Transverse colon (tissue), 4 donors: ENCODE measurements around the gene ZC3H13. TPM values are rescaled to one million over a fixed set of nuclear protein-coding genes. Genes with fewer than 3 reads are reported as not detected.

Experiments
- DNase-seq: peaks from one replicate; pipeline ENCODE4 v3.0.0-alpha.2; 2019
- H3K27ac ChIP-seq, 4 donors: fragments of 200-600 bp; sonication (generic); 2 replicates each; pipeline ENCODE4 v1.5.1; 2016 to 2018; ENCODE audit warnings: inconsistent platforms in 4 of 4
- H3K27me3 ChIP-seq: fragments of 200-600 bp; sonication (generic); 2 replicates; pipeline ENCODE4 v1.5.1; 2017; ENCODE audit warnings: inconsistent platforms
- H3K36me3 ChIP-seq, 4 donors: fragments of 200-600 bp; sonication (generic); 2 replicates each; pipeline ENCODE4 v1.5.1; 2017 to 2019; ENCODE audit warnings: inconsistent platforms in 4 of 4
- H3K4me1 ChIP-seq, 4 donors: fragments of 200-600 bp; sonication (generic); 2 replicates each; pipeline ENCODE4 v1.5.1; 2017 to 2020; ENCODE audit warnings: inconsistent platforms in 4 of 4
- H3K4me3 ChIP-seq, 4 donors: fragments of 200-600 bp; sonication (generic); 1 replicate in 1 of 4; 2 replicates in 3 of 4; pipeline versions ENCODE4 v1.5.1 to v1.6.1; 2017 to 2019; ENCODE audit warnings: inconsistent platforms in 4 of 4
- H3K9me3 ChIP-seq, 2 donors: fragments of 200-600 bp; sonication (generic); 2 replicates each; pipeline ENCODE4 v1.5.1; 2017 to 2019; ENCODE audit warnings: inconsistent platforms in 2 of 2
- EP300 ChIP-seq: sonication (generic); formaldehyde crosslinking; IDR thresholded peaks from one replicate; pipeline ENCODE4 v1.6.1; 2017; ENCODE audit warnings: antibody characterized with exemption, low read depth
- POLR2A ChIP-seq: fragments of 450-650 bp; IDR thresholded peaks from one replicate; pipeline ENCODE4 v1.6.1; 2016; ENCODE audit warnings: antibody characterized with exemption, mild to moderate bottlenecking, moderate library complexity
- POLR2AphosphoS5 ChIP-seq, 3 donors: sonication (generic); formaldehyde crosslinking; IDR thresholded peaks; one replicate each; pipeline ENCODE4 v1.6.1; 2016; ENCODE audit warnings: antibody characterized with exemption in 3 of 3
- WGBS, 2 donors: methylation state at CpG; one replicate each; pipeline ENCODE4 v1.1.5; 2018; ENCODE audit warnings: low coverage in 1 of 2; 5-methylcytosine and 5-hydroxymethylcytosine counted together
- in situ Hi-C, 4 donors: fragments of 200-750 bp; cut with MboI; loops; one replicate each; pipeline versions ENCODE4 v1.15.0 to v1.15.1; 2017; ENCODE audit warnings: low sequenced_read_pairs in 3 of 4, low pct_ligation_motif_present in 1 of 4, low pct_unique_long_range_greater_than_20kb in 1 of 4
- intact Hi-C: fragments of 100-400 bp; cut with DNase I; formaldehyde crosslinking; loops from one replicate; pipeline ENCODE4 v1.15.1; 2023; ENCODE audit warnings: low total_unique reads
- total RNA-seq, 4 donors: library from RNA; depleted of rRNA; stranded (reverse); fragments of >200 nt; gene quantifications; one replicate each; pipeline ENCODE4 v1.1.0, GENCODE V29; 2016
- TF ChIP-seq, protein P1 (sequence below), 5 experiments: fragments of 200-600 bp in 3 of 5; fragments of 450-650 bp in 2 of 5; sonication (generic) in 3 of 5; IDR thresholded peaks; 1 replicate in 2 of 5; 2 replicates in 3 of 5; pipeline ENCODE4 v1.5.1; 2016 to 2017; ENCODE audit warnings: antibody characterized with exemption in 5 of 5, inconsistent platforms in 3 of 5, mild to moderate bottlenecking in 2 of 5, moderate library complexity in 1 of 5

ZC3H13 gene
- total RNA-seq, 4 donors from 2014 or later = 14.2 to 67.5 (median 23.7) TPM

DNA sequence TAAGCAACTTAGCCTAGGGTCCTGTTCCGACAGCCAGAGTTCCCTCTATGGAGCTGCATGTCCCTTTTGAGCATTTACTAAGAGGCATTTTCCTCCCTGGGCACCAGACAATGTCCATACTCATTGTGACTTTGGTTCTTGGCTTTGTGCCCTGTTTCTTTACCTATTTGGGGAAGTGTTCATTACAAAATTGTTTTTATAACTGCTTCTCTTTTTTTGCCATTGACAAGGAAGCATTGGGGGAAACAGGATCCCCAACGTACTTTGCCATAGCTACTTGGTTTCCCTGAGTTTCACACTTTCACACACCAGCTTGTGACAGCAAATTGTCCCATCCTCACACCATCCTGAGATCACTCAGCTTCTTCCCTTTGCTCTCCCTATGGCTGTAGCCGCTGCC is 119.9 kb downstream of the ZC3H13 start:
- 53 to 56% methylated on average over 3 of the region's 3 CpGs for WGBS, 2 donors
- DNase-seq = no peak
- H3K27me3 ChIP-seq = no peaks in the 10 kb centered on the region
- intact Hi-C loops (no loop called here), in situ Hi-C loops (no loop called here)
- H3K27ac ChIP-seq = no peak overlapping the region
- TF ChIP-seq POLR2AphosphoS5 (IDR thresholded peaks at IDR 0.05) = no peak
- TF ChIP-seq POLR2A = no peak
- no peak for TF ChIP-seq EP300
- TF ChIP-seq, protein P1, sequence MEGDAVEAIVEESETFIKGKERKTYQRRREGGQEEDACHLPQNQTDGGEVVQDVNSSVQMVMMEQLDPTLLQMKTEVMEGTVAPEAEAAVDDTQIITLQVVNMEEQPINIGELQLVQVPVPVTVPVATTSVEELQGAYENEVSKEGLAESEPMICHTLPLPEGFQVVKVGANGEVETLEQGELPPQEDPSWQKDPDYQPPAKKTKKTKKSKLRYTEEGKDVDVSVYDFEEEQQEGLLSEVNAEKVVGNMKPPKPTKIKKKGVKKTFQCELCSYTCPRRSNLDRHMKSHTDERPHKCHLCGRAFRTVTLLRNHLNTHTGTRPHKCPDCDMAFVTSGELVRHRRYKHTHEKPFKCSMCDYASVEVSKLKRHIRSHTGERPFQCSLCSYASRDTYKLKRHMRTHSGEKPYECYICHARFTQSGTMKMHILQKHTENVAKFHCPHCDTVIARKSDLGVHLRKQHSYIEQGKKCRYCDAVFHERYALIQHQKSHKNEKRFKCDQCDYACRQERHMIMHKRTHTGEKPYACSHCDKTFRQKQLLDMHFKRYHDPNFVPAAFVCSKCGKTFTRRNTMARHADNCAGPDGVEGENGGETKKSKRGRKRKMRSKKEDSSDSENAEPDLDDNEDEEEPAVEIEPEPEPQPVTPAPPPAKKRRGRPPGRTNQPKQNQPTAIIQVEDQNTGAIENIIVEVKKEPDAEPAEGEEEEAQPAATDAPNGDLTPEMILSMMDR (IDR thresholded peaks at IDR 0.05) = no peak
- H3K36me3 ChIP-seq = no peaks in the 10 kb centered on the region
- no peaks in the 10 kb centered on the region for H3K4me1 ChIP-seq
- no peaks in the 10 kb centered on the region for H3K9me3 ChIP-seq
- H3K4me3 ChIP-seq = no peak overlapping the region

DNA sequence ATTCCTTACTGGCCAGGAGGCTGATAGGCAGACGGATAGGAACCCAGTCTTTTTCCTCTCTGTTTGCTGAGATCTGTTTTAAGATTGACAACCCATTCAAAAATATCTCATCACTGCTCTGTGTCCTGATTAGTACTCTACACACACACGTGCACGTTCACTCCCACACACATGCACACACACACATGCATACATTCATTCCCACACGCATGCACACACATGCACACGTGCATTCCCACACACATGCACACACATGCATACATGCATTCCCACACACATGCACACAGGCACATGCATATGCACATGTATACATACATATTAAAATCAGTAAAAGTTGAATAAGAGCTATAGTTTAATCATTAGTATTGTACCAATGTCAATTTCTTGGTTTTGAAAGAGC is 120.4 kb downstream of the ZC3H13 start:
- no peak for TF ChIP-seq POLR2A
- intact Hi-C loops (no loop called here), in situ Hi-C loops (no loop called here)
- H3K27me3 ChIP-seq = no peaks in the 10 kb centered on the region
- no peak overlapping the region for H3K27ac ChIP-seq
- no peaks in the 10 kb centered on the region for H3K36me3 ChIP-seq
- DNase-seq = no peak
- no peaks in the 10 kb centered on the region for H3K9me3 ChIP-seq
- 77 to 88% methylated on average over 4 to 5 of the region's 5 CpGs for WGBS, 2 donors
- H3K4me3 ChIP-seq = no peak overlapping the region
- no peaks in the 10 kb centered on the region for H3K4me1 ChIP-seq

DNA sequence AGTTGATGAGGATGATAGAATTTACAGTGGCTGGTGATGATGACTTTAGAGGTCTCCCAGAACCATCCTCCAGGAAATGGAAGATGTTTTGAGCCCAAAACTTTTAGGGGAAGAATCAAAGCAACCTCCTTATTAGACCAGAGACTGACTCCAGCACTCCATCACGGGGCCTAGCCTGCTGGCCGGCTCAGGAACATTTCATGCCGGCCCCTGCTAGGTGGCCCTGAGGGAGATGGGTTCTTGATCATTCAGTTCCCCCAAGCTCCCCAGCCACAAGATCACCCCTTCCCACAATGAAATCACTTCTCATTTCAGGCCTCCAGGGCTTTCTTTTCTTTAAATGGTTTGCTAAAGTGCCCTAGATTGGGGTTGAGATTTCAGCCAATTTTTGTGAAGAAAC is 121.3 kb downstream of the ZC3H13 start:
- TF ChIP-seq, protein P1 (IDR thresholded peaks at IDR 0.05) = no peak
- TF ChIP-seq POLR2A (no peak), EP300 (no peak), POLR2AphosphoS5 (IDR thresholded peaks at IDR 0.05) (no peak)
- H3K27ac ChIP-seq = no peak overlapping the region
- H3K27me3 ChIP-seq = no peaks in the 10 kb centered on the region
- in situ Hi-C loops (no loop called here), intact Hi-C loops (no loop called here)
- no peaks in the 10 kb centered on the region for H3K9me3 ChIP-seq
- no peak for DNase-seq
- H3K4me3 ChIP-seq = no peak overlapping the region
- H3K4me1 ChIP-seq = no peaks in the 10 kb centered on the region
- H3K36me3 ChIP-seq = no peaks in the 10 kb centered on the region
- WGBS, 2 donors = 88% methylated on average over 3 of the region's 3 CpGs; no CpG with 5 or more reads in 1 of the 2 donors

DNA sequence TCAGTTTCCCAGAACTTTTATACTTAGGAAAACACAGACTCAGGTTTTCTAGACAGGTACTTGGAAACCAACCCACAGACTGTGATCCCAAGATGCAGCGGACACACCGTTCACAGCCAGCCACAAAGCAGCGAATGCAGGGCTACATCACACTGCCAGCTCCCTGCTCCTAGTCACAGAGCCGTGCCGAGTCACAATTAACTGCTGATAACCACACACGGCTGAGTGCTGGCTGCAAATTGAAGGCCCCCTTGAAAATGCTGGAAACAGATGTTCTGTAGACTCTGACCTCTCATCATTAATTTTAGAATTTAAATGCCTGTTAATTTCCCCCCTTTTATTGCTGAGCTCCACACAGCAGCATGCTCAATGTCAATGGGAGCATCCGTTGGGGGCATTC is 122.4 kb downstream of the ZC3H13 start:
- WGBS, 2 donors = 86% methylated on average over 7 of the region's 7 CpGs; no CpG with 5 or more reads in 1 of the 2 donors
- no peak for DNase-seq
- H3K4me1 ChIP-seq = no peaks in the 10 kb centered on the region
- in situ Hi-C loops (no loop called here), intact Hi-C loops (no loop called here)
- no peaks in the 10 kb centered on the region for H3K27me3 ChIP-seq
- TF ChIP-seq POLR2AphosphoS5 (IDR thresholded peaks at IDR 0.05) = no peak
- no peak for TF ChIP-seq POLR2A
- TF ChIP-seq, protein P1 (IDR thresholded peaks at IDR 0.05) = no peak
- TF ChIP-seq EP300 = no peak
- no peak overlapping the region for H3K27ac ChIP-seq
- no peaks in the 10 kb centered on the region for H3K9me3 ChIP-seq
- H3K4me3 ChIP-seq = no peak overlapping the region
- no peaks in the 10 kb centered on the region for H3K36me3 ChIP-seq

DNA sequence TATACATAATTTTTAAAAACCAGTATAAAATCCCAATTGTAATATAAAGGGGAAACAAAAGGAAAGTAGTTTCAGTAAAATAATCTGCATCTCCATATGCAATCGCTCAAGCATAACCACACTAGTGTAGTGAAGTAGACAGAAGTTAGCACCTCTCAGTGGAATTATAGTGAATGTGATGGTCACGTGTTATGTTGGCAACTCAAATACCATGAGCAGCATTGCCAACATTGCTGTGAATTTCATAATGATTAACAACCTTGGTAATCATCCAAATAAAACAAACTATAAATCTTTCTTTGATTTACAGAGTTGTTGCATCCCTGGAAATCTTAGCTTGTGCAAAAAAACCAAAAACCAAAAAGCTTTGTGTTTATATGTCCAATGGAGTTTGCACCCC is 123.7 kb downstream of the ZC3H13 start:
- no peak for DNase-seq
- no peak overlapping the region for H3K4me3 ChIP-seq
- H3K9me3 ChIP-seq = no peaks in the 10 kb centered on the region
- WGBS, 2 donors = 18 to 41% methylated on average over 2 of the region's 2 CpGs
- TF ChIP-seq POLR2A = no peak
- no peak for TF ChIP-seq POLR2AphosphoS5 (IDR thresholded peaks at IDR 0.05)
- H3K27me3 ChIP-seq = no peaks in the 10 kb centered on the region
- in situ Hi-C loops = no loop called here
- no peaks in the 10 kb centered on the region for H3K36me3 ChIP-seq
- no peaks in the 10 kb centered on the region for H3K4me1 ChIP-seq
- intact Hi-C loops = no loop called here
- no peak overlapping the region for H3K27ac ChIP-seq
